OCI-LY3 (cell line): ENCODE measurements around the gene ZNF564.
A peak's percentile ranks its signal among the peaks of the same experiment; 100 is the strongest.

Experiments used
- H2AFZ ChIP-seq: fragments of 200-600, 300-600 bp; shearing (Covaris generic); 2 replicates; pipeline ENCODE4 v1.6.0; 2014; ENCODE audit warnings: antibody characterized with exemption, low read depth, low read length
- H3K27ac ChIP-seq: fragments of 200-600, 300-600 bp; sonication (generic); 2 replicates; pipeline ENCODE4 v1.5.1; 2014; ENCODE audit warnings: mild to moderate bottlenecking, low read length, moderate library complexity, mixed read lengths
- H3K27me3 ChIP-seq: fragments of 200-600, 300-600 bp; sonication (generic); 2 replicates; pipeline ENCODE4 v1.6.1; 2014; ENCODE audit warnings: low read depth, low read length, mixed read lengths
- H3K36me3 ChIP-seq: fragments of 200-600, 300-600 bp; sonication (generic); replicated peaks from 2 replicates; pipeline ENCODE3; 2014; ENCODE audit warnings: low read depth, low read length, mixed read lengths
- H3K4me1 ChIP-seq: fragments of 300-600, 200-600 bp; sonication (generic); 2 replicates; pipeline ENCODE4 v1.6.1; 2014; ENCODE audit warnings: low read length, mixed read lengths
- H3K4me2 ChIP-seq: fragments of 200-600, 300-600 bp; sonication (generic); 2 replicates; pipeline ENCODE4 v1.6.1; 2014; ENCODE audit warnings: low read length, mixed read lengths
- H3K4me3 ChIP-seq: fragments of 300-600, 200-600 bp; sonication (generic); 2 replicates; pipeline ENCODE4 v1.5.1; 2014; ENCODE audit warnings: antibody characterized with exemption, mild to moderate bottlenecking, low read length, moderate library complexity
- H3K79me2 ChIP-seq: fragments of 300-600, 200-600 bp; shearing (Covaris generic); 2 replicates; pipeline ENCODE4 v1.6.1; 2014; ENCODE audit warnings: mild to moderate bottlenecking, low read length, mixed read lengths
- H3K9ac ChIP-seq: fragments of 300-600, 200-600 bp; shearing (Covaris generic); 2 replicates; pipeline ENCODE4 v1.6.0; 2014; ENCODE audit warnings: mild to moderate bottlenecking, low read length, moderate library complexity
- H3K9me3 ChIP-seq: fragments of 200-600, 300-600 bp; shearing (Covaris generic); 2 replicates; pipeline ENCODE4 v1.6.1; 2014; ENCODE audit warnings: low read length, mixed read lengths; ENCODE audit not compliant: insufficient read depth
- H4K20me1 ChIP-seq: fragments of 200-600, 300-600 bp; sonication (generic); 2 replicates; pipeline ENCODE4 v1.6.1; 2016; ENCODE audit warnings: low read length, mixed read lengths; ENCODE audit not compliant: insufficient read depth
- CTCF ChIP-seq: fragments of 200-600, 300-600 bp; sonication (generic); IDR thresholded peaks from 2 replicates; pipeline ENCODE4 v1.5.1; 2014; ENCODE audit warnings: antibody characterized with exemption, low read length, low read depth
- EZH2phosphoT487 ChIP-seq: fragments of 200-600 bp; shearing (Covaris generic); IDR thresholded peaks from 2 replicates; pipeline ENCODE4 v1.6.1; 2018; ENCODE audit warnings: antibody characterized with exemption, mixed run types, low read depth

ZNF564 gene

GRCh38 chr19:12484371-12485051, 66.8 kb downstream of the ZNF564 start, which contains the start of gene ZNF709:
ZNF709 (minus strand) TSS chr19:12484816; CDS start chr19:12484657, 159 bp downstream.
- peak within 1 kb of the TSS; percentile 94 for H3K4me2 ChIP-seq
- H3K9ac ChIP-seq: peak within 1 kb of the TSS; percentile 77
- peak within 1 kb of the TSS; percentile 81 for H3K4me3 ChIP-seq
- H3K27me3 ChIP-seq: no peaks in the 10 kb centered on the region
- peak within 1 kb of the TSS; percentile 93 for H2AFZ ChIP-seq
- no peaks in the 10 kb centered on the region for H4K20me1 ChIP-seq
- H3K4me1 ChIP-seq: peaks cover 13% of the 10 kb centered on the region
- peaks cover 7% of the 10 kb centered on the region; the same call in 1 of the 2 replicates for H3K79me2 ChIP-seq
- H3K36me3 ChIP-seq: no peaks in the 10 kb centered on the region
- no peak within 1 kb of the TSS for H3K27ac ChIP-seq
- H3K9me3 ChIP-seq: no peaks in the 10 kb centered on the region
- TF ChIP-seq CTCF (no peak), EZH2phosphoT487 (no peak)

DNA sequence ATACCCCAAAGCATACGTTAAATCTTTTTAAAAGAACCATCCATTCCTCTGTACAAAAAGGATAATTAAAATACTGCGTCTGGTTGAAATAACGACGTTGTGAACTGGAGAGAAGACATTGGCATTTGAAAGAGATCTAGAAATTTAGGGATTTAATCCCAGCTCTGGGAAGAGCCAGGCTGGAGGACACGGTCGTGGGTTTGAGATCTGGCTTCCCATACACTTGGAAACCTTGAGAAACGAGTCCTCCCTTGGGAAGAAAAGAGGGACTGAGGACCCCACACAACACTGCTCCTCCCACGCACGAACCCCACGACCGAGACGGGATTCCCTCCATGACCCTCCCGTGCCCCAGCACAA, 67.3 kb downstream of the ZNF564 start:
- Histone ChIP-seq H2AFZ (peak overlapping the region; percentile 93; the same call in 1 of the 2 replicates), H3K36me3 (no peaks in the 10 kb centered on the region), H3K27ac (no peak overlapping the region), H3K4me1 (peaks cover 13% of the 10 kb centered on the region), H3K4me3 (peak overlapping the region; percentile 81), H3K9ac (peak overlapping the region; percentile 77), H3K79me2 (peaks cover 7% of the 10 kb centered on the region; the same call in 1 of the 2 replicates), H3K4me2 (peak overlapping the region; percentile 94), H4K20me1 (no peaks in the 10 kb centered on the region), H3K9me3 (no peaks in the 10 kb centered on the region), H3K27me3 (no peaks in the 10 kb centered on the region)
- TF ChIP-seq CTCF (no peak), EZH2phosphoT487 (no peak)

- no peak overlapping the region for H3K9ac ChIP-seq
- TF ChIP-seq CTCF: no peak
- no peak for TF ChIP-seq EZH2phosphoT487
- no peak overlapping the region for H3K27ac ChIP-seq
- no peaks in the 10 kb centered on the region for H3K27me3 ChIP-seq
- H3K4me1 ChIP-seq: peaks cover 13% of the 10 kb centered on the region
- no peaks in the 10 kb centered on the region for H4K20me1 ChIP-seq
- H3K36me3 ChIP-seq: no peaks in the 10 kb centered on the region
- no peak overlapping the region for H3K4me3 ChIP-seq
- H3K79me2 ChIP-seq: peaks cover 10% of the 10 kb centered on the region; the same call in 1 of the 2 replicates
- no peaks in the 10 kb centered on the region for H3K9me3 ChIP-seq
- H3K4me2 ChIP-seq: no peak overlapping the region
- no peak overlapping the region for H2AFZ ChIP-seq
Observed at GRCh38 chr19:12482509-12482886, 68.8 kb downstream of the ZNF564 start.

GRCh38 chr19:12481781-12482508, 69.3 kb downstream of the ZNF564 start:
- no peak overlapping the region for H3K9ac ChIP-seq
- H2AFZ ChIP-seq: no peak overlapping the region
- H3K4me2 ChIP-seq: no peak overlapping the region

More at GRCh38 chr19:12481781-12482508, 69.3 kb downstream of the ZNF564 start:
- Histone ChIP-seq H4K20me1 (no peaks in the 10 kb centered on the region), H3K27ac (no peak overlapping the region), H3K4me3 (no peak overlapping the region), H3K9me3 (no peaks in the 10 kb centered on the region), H3K4me1 (peaks cover 13% of the 10 kb centered on the region), H3K79me2 (peaks cover 10% of the 10 kb centered on the region; the same call in 1 of the 2 replicates), H3K36me3 (no peaks in the 10 kb centered on the region), H3K27me3 (no peaks in the 10 kb centered on the region)
- TF ChIP-seq EZH2phosphoT487 (no peak), CTCF (no peak)
